HepG2 (cell line): ENCODE results near the gene NBEAL2. TPM values are rescaled to one million over a fixed set of nuclear protein-coding genes. Genes with fewer than 3 reads are reported as not detected.

Experiments used
- ASH2L ChIP-seq: fragments of 300-600, 200-600 bp; sonication (generic); IDR thresholded peaks from 2 replicates; pipeline ENCODE4 v1.7.0; 2017; ENCODE audit warnings: low read depth, mild to moderate bottlenecking, moderate library complexity, mixed read lengths, low read length; ENCODE audit not compliant: insufficient read length
- FOSL2 ChIP-seq: sonication (generic); formaldehyde crosslinking; IDR thresholded peaks from 2 replicates; pipeline ENCODE4 v1.4.0; 2020; ENCODE audit warnings: missing genetic modification reagents
- NCOA2 ChIP-seq: sonication (generic); formaldehyde crosslinking; IDR thresholded peaks from 2 replicates; pipeline ENCODE4 v1.8.0; 2022; ENCODE audit warnings: inconsistent platforms
- NONO ChIP-seq, 2 experiments: fragments of 450-650 bp in 1 of 2; sonication (generic) in 1 of 2; formaldehyde crosslinking in 1 of 2; IDR thresholded peaks in 1 of 2; conservative IDR thresholded peaks in 1 of 2; 2 replicates each; pipeline versions ENCODE4 v1.6.1 to v1.8.0; 2017 to 2022; ENCODE audit warnings: mild to moderate bottlenecking in 1 of 2, missing genetic modification reagents in 1 of 2, moderate library complexity in 1 of 2
- PRDM10 ChIP-seq: sonication (generic); formaldehyde crosslinking; IDR thresholded peaks from 2 replicates; pipeline ENCODE4 v1.4.0; 2020; ENCODE audit warnings: low read depth, missing genetic modification reagents
- RBM22 ChIP-seq: fragments of 200-400 bp; formaldehyde crosslinking; optimal IDR thresholded peaks from 2 replicates; pipeline ENCODE3; 2017; ENCODE audit warnings: mild to moderate bottlenecking, low read length, moderate library complexity
- REXO4 ChIP-seq: sonication (generic); formaldehyde crosslinking; IDR thresholded peaks from 2 replicates; pipeline ENCODE4 v1.8.0; 2022; ENCODE audit warnings: missing genetic modification reagents, mild to moderate bottlenecking, borderline replicate concordance
- SETDB1 ChIP-seq: sonication (generic); formaldehyde crosslinking; IDR thresholded peaks from 2 replicates; pipeline ENCODE4 v1.5.1; 2020; ENCODE audit warnings: missing genetic modification reagents, mild to moderate bottlenecking, borderline replicate concordance
- TBX2 ChIP-seq: sonication (generic); formaldehyde crosslinking; IDR thresholded peaks from 2 replicates; pipeline ENCODE4 v1.5.0; 2020; ENCODE audit warnings: missing genetic modification reagents, mild to moderate bottlenecking, borderline replicate concordance
- UBTF ChIP-seq: sonication (generic); formaldehyde crosslinking; IDR thresholded peaks from 2 replicates; pipeline ENCODE4 v1.4.0; 2020; ENCODE audit warnings: mild to moderate bottlenecking, missing genetic modification reagents
- ZBTB26 ChIP-seq: IDR thresholded peaks from 2 replicates; pipeline ENCODE4 v1.6.1; 2016; ENCODE audit warnings: missing compliant biosample characterization, missing genetic modification reagents, borderline replicate concordance
- ZBTB33 ChIP-seq: sonication (generic); formaldehyde crosslinking; IDR thresholded peaks from 2 replicates; pipeline ENCODE4 v1.4.0; 2020; ENCODE audit warnings: missing genetic modification reagents
- ZFAT ChIP-seq: sonication (generic); formaldehyde crosslinking; conservative IDR thresholded peaks from 2 replicates; pipeline ENCODE4 v1.8.1; 2023; ENCODE audit warnings: missing genetic modification reagents, inconsistent platforms
- ZNF30 ChIP-seq: sonication (generic); formaldehyde crosslinking; IDR thresholded peaks from 2 replicates; pipeline ENCODE4 v1.5.0; 2020; ENCODE audit warnings: mild to moderate bottlenecking, missing genetic modification reagents
- ZNF430 ChIP-seq: sonication (generic); formaldehyde crosslinking; IDR thresholded peaks from 2 replicates; pipeline ENCODE4 v1.9.0; 2021; ENCODE audit warnings: mild to moderate bottlenecking, missing genetic modification reagents
- ZNF460 ChIP-seq: sonication (generic); formaldehyde crosslinking; IDR thresholded peaks from 2 replicates; pipeline ENCODE4 v1.5.1; 2020; ENCODE audit warnings: missing genetic modification reagents, mild to moderate bottlenecking, borderline replicate concordance
- ZNF746 ChIP-seq: sonication (generic); formaldehyde crosslinking; IDR thresholded peaks from 2 replicates; pipeline ENCODE4 v1.8.0; 2022; ENCODE audit warnings: mild to moderate bottlenecking, missing genetic modification reagents
- ZNF75D ChIP-seq: sonication (generic); formaldehyde crosslinking; IDR thresholded peaks from 2 replicates; pipeline ENCODE4 v1.8.1; 2023; ENCODE audit warnings: missing genetic modification reagents, mild to moderate bottlenecking, borderline replicate concordance
- polyA plus RNA-seq, 8 experiments: library from polyadenylated mRNA; depleted of rRNA in 3 of 8; stranded (reverse) in 7 of 8; unstranded in 1 of 8; fragments of >200 nt; fragmentation: Illumina TruSeq in 4 of 8; extraction: Trizol in 4 of 8; gene quantifications; 2 replicates each; pipeline versions ENCODE4 v1.2.1 to v1.2.3, GENCODE V29; 2011 to 2016; ENCODE audit warnings: low read depth in 4 of 8, missing spikeins in 1 of 8, mixed read lengths in 1 of 8; ENCODE audit not compliant: insufficient read depth in 1 of 8
- total RNA-seq, 5 experiments: library from RNA; depleted of rRNA; stranded (reverse); fragments of >200 nt; fragmentation: Illumina TruSeq; extraction: Trizol; gene quantifications; 2 replicates each; pipeline ENCODE4 v1.2.3, GENCODE V29; 2016; ENCODE audit warnings: low read depth in 1 of 5

The NBEAL2 gene
- total and polyA plus RNA-seq, 2 of the 13 experiments (the other 11 are each of a cell fraction or from before 2014, with no cell fraction given) = 9.7 to 12.4 TPM

- TF ChIP-seq ZBTB33 (CRISPR knock-in tag) = peak; percentile 7; the same call in 1 of the 2 replicates
- TF ChIP-seq UBTF (CRISPR knock-in tag) = peak; percentile 31; the same call in 1 of the 2 replicates
- TF ChIP-seq REXO4 (CRISPR knock-in tag) = no peak
- no peak for TF ChIP-seq ZNF75D
- no peak for TF ChIP-seq ZNF460 (CRISPR knock-in tag)
- TF ChIP-seq ZNF30 = no peak
- TF ChIP-seq PRDM10 = 0 out of 2 replicates have a peak, but pooled peaks have one; percentile 61
- peak; percentile 87 for TF ChIP-seq TBX2 (CRISPR knock-in tag)
- TF ChIP-seq NONO (IDR thresholded peaks at IDR 0.05) = no peak
- TF ChIP-seq NONO (CRISPR knock-in tag; conservative IDR thresholded peaks at IDR 0.05) = no peak; the same call in 1 of the 2 replicates
- peak; percentile 29; the same call in 1 of the 2 replicates for TF ChIP-seq ZBTB26 (CRISPR knock-in tag)
- TF ChIP-seq NCOA2 = peak; percentile 58
- no peak for TF ChIP-seq ZFAT (CRISPR knock-in tag)
- TF ChIP-seq ZNF430 (CRISPR knock-in tag) = no peak
- TF ChIP-seq ZNF746 (CRISPR knock-in tag) = no peak
- TF ChIP-seq RBM22 = peak; percentile 78
- peak; percentile 87 for TF ChIP-seq FOSL2 (CRISPR knock-in tag)
- no peak for TF ChIP-seq SETDB1
- TF ChIP-seq ASH2L = peak; percentile 54
Observed at GRCh38 chr3:46943237-46944187, 36.0 kb upstream of the NBEAL2 start (continued).
